ENCODE measurements around the gene CAPZB.
"Not testable (repeated sequence)": the region's sequence is repeated elsewhere in the genome, so short reads cannot be mapped to it uniquely, and the experiment has no call there.

Gene CAPZB

GRCh38 chr1:19512545-19512944 lies 27.2 kb upstream of the CAPZB start:
- no peak for DNase-seq (ENCODE audit: low read depth in 1 of 2, low spot score in 1 of 2)
- in situ Hi-C loops (cut with HindIII; ENCODE audit: low pct_unique_long_range_greater_than_20kb, low sequenced_read_pairs) = no loop called here
- no peak for TF ChIP-seq JUND (IDR thresholded peaks at IDR 0.05; ENCODE audit: low read depth)

DNA sequence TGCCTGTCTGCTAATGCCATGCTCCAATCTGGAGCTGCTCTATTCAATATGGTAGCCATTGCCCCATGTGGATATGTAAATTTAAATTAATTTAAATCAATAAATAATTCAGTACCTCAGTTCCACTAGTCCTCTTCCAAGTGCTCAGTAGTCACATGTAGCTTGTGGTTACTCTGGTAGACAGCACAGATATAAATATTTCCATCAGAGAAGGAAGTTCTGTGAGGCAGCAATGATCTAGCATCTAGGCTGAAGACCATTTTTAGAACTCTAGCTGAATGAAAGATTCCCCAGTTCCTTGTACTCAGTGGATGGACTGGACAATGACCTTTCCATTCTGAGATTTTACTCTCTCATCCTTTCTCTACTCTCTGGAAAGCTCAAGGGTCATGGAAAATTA lies 25.8 kb upstream of the CAPZB start:
- TF ChIP-seq JUND (IDR thresholded peaks at IDR 0.05; ENCODE audit: low read depth) = no peak
- in situ Hi-C loops (cut with HindIII; ENCODE audit: low pct_unique_long_range_greater_than_20kb, low sequenced_read_pairs) = no loop called here
- no peak for DNase-seq (ENCODE audit: low read depth in 1 of 2, low spot score in 1 of 2)

DNA sequence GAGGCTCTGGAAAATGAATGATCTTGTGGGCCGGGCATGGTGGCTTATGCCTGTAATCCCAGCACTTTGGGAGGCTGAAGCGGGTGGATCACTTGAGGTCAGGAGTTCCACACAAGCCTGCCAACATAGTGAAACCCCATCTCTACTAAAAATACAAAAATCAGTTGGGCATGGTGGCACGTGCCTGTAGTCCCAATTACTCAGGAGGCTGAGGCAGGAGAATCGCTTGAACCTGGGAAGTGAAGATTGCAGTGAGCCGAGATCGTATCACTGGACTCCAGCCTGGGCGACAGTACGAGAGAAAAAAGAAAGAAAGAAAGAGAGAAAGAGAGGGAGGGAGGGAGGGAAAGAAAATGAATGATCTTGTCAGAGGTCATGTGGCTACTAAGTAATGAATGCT lies 24.3 kb upstream of the CAPZB start:
- DNase-seq (ENCODE audit: low read depth in 1 of 2, low spot score in 1 of 2); in situ Hi-C loops (cut with HindIII; ENCODE audit: low pct_unique_long_range_greater_than_20kb, low sequenced_read_pairs): not testable (repeated sequence)

DNA sequence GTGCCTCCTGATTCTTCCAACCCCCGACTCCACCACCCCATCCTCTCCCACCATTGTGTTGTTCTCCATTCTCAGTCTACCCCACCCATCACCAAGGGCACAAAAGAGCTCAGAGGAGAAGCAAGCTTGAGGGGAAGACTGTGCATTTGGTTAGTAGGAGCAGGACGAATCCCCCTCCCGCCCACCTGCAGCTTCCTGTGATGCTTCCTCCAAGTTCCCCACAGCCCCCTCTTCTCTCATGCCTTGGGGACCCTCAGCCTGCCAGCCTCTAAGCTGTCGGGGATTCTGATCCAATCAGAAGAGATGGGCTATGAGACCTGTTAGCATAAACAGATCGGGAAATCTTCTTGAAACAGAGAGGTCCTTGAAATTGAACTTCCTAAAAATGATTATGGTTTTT lies 22.2 kb upstream of the CAPZB start:
- TF ChIP-seq JUND (IDR thresholded peaks at IDR 0.05; ENCODE audit: low read depth) = no peak
- in situ Hi-C loops (cut with HindIII; ENCODE audit: low pct_unique_long_range_greater_than_20kb, low sequenced_read_pairs) = no loop called here
- no peak for DNase-seq (ENCODE audit: low read depth in 1 of 2, low spot score in 1 of 2)

- DNase-seq (ENCODE audit: low read depth in 1 of 2, low spot score in 1 of 2) = no peak
- in situ Hi-C loops (cut with HindIII; ENCODE audit: low pct_unique_long_range_greater_than_20kb, low sequenced_read_pairs) = no loop called here
- TF ChIP-seq JUND (IDR thresholded peaks at IDR 0.05; ENCODE audit: low read depth) = no peak
Measured at GRCh38 chr1:19505693-19506457, 20.5 kb upstream of the CAPZB start.

- in situ Hi-C loops (cut with HindIII; ENCODE audit: low pct_unique_long_range_greater_than_20kb, low sequenced_read_pairs) = no loop called here
Measured at GRCh38 chr1:19504796-19505692, 19.7 kb upstream of the CAPZB start.

DNA sequence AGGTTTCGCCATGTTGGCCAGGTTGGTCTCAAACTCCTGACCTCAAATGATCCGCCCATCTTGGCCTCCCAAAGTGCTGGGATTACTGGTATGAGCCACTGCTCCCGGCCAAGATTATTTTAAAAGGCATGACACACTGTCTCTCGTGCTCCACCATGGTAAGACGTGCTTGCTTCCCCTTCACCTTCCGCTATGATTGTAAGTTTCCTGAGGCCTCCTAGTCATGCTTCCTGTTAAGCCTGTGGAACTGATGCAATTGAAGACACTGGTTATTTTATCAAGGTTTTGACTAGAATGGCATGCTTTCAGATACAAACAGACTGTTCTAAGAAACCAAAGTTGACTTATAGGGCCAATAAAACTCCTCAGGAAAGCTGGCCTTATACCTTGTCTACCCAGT lies 16.9 kb upstream of the CAPZB start:
- in situ Hi-C loops (cut with HindIII; ENCODE audit: low pct_unique_long_range_greater_than_20kb, low sequenced_read_pairs); DNase-seq (ENCODE audit: low read depth in 1 of 2, low spot score in 1 of 2): not testable (repeated sequence)

More at GRCh38 chr1:19504796-19505692, 19.7 kb upstream of the CAPZB start:
- no peak for TF ChIP-seq JUND (IDR thresholded peaks at IDR 0.05; ENCODE audit: low read depth)
- DNase-seq (ENCODE audit: low read depth in 1 of 2, low spot score in 1 of 2) = no peak

GRCh38 chr1:19499887-19500286 lies 14.5 kb upstream of the CAPZB start:
- in situ Hi-C loops (cut with HindIII; ENCODE audit: low pct_unique_long_range_greater_than_20kb, low sequenced_read_pairs); DNase-seq (ENCODE audit: low read depth in 1 of 2, low spot score in 1 of 2): not testable (repeated sequence)

DNA sequence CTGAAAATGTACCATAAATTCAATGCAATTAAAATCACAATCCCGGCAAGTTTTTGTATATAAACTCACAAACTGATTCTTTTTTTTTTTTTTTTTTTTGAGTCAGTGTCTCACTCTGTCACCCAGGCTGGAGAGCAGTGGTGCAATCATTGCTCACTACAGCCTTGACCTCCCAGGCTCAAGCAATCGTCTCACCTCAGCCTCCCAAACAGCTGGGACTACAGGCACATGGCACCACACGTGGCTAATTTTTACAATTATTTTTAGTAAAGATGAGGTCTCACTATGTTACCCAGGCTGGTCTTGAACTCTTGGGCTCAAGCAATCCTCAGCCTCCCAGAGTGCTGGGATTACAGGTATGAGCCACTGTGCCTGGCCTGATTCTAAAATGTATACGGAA lies 12.1 kb upstream of the CAPZB start:
- DNase-seq (ENCODE audit: low read depth in 1 of 2, low spot score in 1 of 2); in situ Hi-C loops (cut with HindIII; ENCODE audit: low pct_unique_long_range_greater_than_20kb, low sequenced_read_pairs): not testable (repeated sequence)

GRCh38 chr1:19496527-19496874 lies 11.2 kb upstream of the CAPZB start:
- DNase-seq (ENCODE audit: low read depth in 1 of 2, low spot score in 1 of 2) = no peak
- in situ Hi-C loops (cut with HindIII; ENCODE audit: low pct_unique_long_range_greater_than_20kb, low sequenced_read_pairs) = no loop called here
- no peak for TF ChIP-seq JUND (IDR thresholded peaks at IDR 0.05; ENCODE audit: low read depth)

DNA sequence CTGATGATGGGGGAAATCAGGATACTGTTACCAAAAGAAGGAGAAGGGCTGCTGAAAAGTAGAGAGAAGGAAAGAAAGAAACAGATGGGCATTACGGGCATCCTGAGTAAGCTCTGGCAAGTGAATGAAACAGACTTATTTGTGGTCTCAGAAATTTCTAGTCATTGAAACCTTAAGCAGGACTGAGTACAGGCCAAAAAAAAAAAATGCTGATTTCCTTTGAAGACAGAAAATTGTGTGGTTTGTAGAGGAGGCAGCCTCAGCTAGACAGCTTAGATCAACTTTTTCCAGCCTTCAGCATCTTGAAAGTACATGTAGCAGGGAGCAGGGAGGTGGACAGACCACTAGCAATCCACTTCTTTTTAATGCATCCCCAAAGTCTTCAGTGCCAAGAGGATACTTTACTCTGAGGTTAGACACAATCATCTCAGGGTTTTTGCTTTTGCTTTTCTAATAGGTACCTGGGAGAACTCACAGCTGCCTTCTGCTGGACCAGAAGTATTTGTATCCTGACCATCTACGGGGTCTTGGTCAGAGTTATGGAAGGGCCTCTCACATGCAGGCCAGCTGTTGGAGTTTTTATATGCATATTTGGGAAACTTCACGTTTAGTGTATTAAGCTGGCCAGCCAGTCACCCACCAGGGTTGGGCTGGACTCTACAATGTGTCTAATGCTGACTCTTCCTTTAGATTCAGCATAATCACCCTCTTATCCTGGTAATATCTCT lies 10.6 kb upstream of the CAPZB start:
- in situ Hi-C loops (cut with HindIII; ENCODE audit: low pct_unique_long_range_greater_than_20kb, low sequenced_read_pairs) = no loop called here
- DNase-seq (ENCODE audit: low read depth in 1 of 2, low spot score in 1 of 2) = no peak
- TF ChIP-seq JUND (IDR thresholded peaks at IDR 0.05; ENCODE audit: low read depth) = no peak

DNA sequence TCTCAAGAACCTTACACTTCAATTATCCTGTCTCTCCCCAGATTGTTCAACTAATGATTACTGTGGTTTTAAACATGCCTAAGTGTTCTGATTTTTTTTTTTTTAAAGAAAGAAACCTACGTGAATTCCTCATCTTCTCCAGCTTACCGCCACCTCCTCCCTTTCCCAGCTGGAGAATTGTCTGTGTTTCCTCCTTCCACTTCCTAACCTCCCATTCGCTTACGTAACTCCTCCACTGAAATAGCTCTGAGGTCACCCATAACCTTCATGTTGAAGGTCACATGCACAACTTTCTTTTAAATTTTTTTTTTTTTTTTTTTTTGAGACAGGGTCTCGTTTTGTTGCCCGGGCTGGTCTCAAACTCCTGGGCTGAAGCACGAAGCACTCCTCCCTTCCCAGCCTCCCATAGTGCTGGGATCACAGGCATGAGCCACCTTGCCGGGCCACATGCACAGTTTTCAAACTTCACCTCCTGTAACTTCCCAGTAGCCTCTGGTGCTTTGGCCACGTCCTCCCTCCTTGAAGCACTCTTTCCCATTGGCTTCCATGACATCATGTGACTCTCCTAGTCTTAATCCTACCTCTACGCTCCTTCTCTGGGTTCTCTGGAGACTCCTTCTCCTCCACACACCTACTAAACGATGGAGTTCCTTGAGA lies 9.8 kb upstream of the CAPZB start:
- TF ChIP-seq JUND (IDR thresholded peaks at IDR 0.05; ENCODE audit: low read depth) = no peak
- in situ Hi-C loops (cut with HindIII; ENCODE audit: low pct_unique_long_range_greater_than_20kb, low sequenced_read_pairs) = no loop called here
- no peak for DNase-seq (ENCODE audit: low read depth in 1 of 2, low spot score in 1 of 2)

Data from T47D (cell line).